Measurements from ENCODE around the gene MAPK4.

The MAPK4 gene

DNA sequence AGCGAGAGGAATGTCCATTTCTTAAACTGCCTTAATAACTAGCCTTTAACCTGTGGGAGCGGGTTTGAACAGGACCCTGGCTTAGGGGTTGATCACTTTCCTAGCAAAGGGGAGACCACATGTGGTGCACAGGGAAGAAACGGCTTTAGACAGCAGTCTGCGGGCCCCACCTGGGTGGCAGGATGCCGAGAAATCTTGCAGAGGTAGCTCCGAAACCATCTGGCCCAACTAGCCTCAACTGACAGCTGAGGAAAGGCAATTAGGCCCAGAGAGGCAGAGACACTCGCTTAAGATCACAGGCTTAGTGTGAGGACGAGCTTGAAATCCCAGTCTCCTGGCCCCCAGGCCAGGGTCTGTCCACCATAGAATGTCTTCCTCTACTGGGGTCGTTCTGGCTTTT, 170.1 kb downstream of the MAPK4 start:
- no peak for TF ChIP-seq ZNF274 (IDR thresholded peaks at IDR 0.05; ENCODE audit: low read depth, low read length)
- H3K4me3 ChIP-seq (ENCODE audit: low read length), result no peak overlapping the region

DNA sequence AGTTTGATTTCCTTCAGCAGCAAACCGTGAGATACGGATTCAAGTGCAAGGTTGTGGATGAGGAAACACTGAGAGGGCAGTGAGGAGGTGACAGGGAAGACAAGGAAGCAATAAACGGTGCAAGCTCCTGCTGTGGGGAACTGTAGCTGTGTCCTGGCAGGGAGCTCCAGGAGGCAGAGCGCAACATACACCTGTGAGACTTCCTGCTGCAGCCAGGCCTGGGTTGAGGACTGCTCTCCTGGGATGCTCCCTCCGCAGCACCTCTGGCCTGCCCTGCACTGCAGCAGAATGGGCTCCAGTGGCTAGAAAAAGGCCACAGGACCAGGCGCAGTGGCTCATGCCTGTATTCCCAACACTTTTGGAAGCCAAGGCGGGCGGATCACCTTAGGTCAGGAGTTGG, 174.5 kb downstream of the MAPK4 start:
- no peak for TF ChIP-seq ZNF274 (IDR thresholded peaks at IDR 0.05; ENCODE audit: low read depth, low read length)
- no peak overlapping the region for H3K4me3 ChIP-seq (ENCODE audit: low read length)

DNA sequence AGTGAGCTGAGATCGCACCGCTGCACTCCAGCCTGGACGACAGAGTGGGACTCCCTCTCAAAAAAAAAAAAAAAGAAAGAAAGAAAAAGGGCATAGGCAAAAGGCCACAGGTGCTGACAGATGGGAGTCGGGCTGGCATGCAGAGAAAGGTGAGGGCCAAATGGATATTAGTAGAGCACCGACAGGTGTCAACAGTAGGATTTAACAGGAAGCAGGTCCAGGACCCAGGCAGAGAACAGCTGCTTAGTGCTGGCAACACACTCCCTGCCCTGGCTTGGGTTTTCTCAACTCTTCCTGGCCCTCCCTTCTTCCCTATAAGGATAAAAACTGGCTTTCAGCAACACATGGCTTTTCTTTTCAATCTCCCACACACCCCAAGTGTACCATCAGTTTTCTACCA, 175.0 kb downstream of the MAPK4 start:
- TF ChIP-seq ZNF274 (IDR thresholded peaks at IDR 0.05; ENCODE audit: low read depth, low read length), result no peak
- no peak overlapping the region for H3K4me3 ChIP-seq (ENCODE audit: low read length)

DNA sequence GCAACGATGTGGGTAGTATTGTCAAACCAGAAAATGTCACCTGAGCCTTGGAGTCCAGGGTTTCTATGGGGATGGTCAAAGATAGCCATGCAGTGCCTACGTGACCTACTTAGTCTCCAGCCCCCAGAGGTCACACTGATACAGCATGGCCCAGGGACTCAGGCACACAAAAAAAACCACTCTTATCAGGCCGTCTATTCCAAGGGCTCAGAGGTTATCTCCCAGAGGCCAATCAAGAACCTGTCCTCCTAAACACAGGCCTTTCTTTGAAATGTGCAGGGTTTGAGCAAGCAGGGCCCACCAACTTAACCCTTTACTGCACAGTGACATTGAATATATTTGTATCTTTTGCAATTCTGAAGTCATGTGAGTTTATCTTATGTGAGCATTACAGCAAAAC, 177.2 kb downstream of the MAPK4 start:
- no peak for TF ChIP-seq ZNF274 (IDR thresholded peaks at IDR 0.05; ENCODE audit: low read depth, low read length)
- no peak overlapping the region for H3K4me3 ChIP-seq (ENCODE audit: low read length)

DNA sequence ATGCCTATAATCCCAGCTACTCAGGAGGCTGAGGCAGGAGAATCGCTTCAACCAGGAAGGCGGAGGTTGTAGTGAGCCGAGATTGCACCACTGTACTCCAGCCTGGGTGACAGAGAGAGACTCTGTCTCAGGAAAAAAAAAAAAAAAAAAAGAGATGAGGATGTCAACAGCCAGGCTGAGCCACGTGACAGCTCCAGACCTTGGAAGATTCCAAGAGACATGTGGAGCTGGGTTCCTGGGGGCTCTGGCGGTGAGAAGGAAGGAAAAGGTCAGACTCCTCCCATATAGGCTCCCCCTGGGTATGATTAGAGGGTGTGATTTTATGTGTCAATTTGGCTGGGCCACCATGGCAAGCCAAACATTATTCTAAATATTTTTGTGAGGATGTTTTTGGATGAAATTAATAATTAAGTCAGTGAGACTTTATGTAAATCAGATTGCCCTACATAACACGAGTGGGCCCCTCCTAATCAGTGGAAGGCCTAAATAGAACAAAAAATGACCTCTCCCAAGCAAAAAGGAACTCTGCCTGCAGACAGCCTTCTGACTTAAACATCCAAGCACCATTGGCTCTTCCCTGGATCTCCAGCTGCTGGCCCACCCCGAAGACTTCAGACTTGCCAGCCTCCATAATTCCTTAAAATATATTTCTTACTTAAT, 178.3 kb downstream of the MAPK4 start:
- no peak overlapping the region for H3K4me3 ChIP-seq (ENCODE audit: low read length)
- no peak for TF ChIP-seq ZNF274 (IDR thresholded peaks at IDR 0.05; ENCODE audit: low read depth, low read length)

DNA sequence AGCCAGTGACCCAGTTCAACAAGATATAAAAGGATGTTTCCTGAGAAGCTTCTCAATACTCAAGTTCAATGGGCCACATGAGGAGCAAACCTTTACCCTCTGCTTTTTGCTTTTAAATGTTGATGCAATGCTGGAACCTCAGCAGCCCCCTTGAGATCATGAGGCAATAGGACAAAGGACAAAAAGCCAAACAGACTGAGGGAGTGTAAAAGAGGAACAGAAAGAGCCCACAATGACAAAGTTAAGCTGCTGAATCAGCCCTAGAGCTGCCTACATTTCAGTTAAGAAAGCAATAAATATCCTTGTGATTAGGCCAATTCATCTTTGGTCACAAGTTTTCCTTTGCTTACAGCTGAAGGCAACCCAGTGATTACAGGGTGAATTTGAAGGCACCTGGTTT, 183.1 kb downstream of the MAPK4 start:
- no peak overlapping the region for H3K4me3 ChIP-seq (ENCODE audit: low read length)
- no peak for TF ChIP-seq ZNF274 (IDR thresholded peaks at IDR 0.05; ENCODE audit: low read depth, low read length)

DNA sequence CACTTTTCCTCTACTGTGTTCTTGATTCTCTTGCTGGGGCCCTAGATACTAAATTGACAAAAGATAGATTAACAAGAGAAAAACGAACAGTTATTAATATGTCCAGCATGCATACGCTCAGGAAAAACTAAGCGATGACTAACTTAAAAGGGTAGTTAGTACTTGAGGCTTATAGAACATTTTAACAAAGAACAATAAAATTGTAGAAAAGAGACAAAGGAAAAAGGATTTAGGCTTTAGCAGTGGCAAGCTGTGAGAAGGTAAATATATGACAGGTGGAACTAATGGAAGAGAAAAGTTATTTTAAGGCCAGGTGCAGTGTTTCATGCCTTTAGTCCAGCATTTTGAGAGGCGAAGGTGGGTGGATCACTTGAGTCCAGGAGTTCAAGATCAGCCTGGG, 184.4 kb downstream of the MAPK4 start:
- no peak overlapping the region for H3K4me3 ChIP-seq (ENCODE audit: low read length)
- no peak for TF ChIP-seq ZNF274 (IDR thresholded peaks at IDR 0.05; ENCODE audit: low read depth, low read length)

DNA sequence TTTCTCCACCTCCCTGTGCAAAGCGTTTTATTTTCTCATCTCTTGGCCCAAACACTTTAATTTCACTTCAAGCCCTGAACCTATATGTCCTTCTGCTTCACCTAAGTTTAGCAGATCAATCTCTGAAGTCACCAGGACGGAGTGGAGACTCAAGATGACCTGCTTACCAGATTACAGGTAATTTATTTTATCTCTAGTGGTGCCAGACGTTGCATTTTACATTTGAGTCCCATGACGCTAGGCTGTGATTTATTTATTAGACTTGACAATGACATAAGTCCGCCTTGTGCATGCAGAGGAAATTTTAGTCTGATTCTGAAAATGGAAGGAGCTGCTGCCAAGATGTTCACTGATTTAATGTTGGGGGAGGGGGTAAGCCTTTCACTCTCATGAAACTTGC, 186.1 kb downstream of the MAPK4 start:
- H3K4me3 ChIP-seq (ENCODE audit: low read length), result no peak overlapping the region
- no peak for TF ChIP-seq ZNF274 (IDR thresholded peaks at IDR 0.05; ENCODE audit: low read depth, low read length)

DNA sequence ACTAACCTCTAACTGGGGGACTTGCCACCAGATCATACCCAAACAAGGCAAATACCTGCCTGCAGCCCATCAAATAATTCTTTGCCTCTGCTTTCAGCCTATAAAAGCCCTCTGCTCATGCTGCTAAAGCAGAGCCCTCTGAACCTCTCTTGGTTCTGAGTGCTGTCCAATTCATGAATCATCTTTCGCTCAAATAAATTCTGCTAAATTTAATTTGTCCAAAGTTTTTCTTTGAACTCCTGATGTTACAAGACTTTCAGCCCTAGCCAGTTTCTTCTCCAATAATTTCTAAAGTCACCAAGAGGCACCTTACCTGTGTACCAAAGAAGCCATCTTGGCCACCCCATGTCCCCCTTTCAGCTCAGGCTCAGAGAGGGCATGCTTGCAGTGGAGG, 188.0 kb downstream of the MAPK4 start:
- H3K4me3 ChIP-seq (ENCODE audit: low read length), result no peak overlapping the region
- TF ChIP-seq ZNF274 (IDR thresholded peaks at IDR 0.05; ENCODE audit: low read depth, low read length), result no peak

DNA sequence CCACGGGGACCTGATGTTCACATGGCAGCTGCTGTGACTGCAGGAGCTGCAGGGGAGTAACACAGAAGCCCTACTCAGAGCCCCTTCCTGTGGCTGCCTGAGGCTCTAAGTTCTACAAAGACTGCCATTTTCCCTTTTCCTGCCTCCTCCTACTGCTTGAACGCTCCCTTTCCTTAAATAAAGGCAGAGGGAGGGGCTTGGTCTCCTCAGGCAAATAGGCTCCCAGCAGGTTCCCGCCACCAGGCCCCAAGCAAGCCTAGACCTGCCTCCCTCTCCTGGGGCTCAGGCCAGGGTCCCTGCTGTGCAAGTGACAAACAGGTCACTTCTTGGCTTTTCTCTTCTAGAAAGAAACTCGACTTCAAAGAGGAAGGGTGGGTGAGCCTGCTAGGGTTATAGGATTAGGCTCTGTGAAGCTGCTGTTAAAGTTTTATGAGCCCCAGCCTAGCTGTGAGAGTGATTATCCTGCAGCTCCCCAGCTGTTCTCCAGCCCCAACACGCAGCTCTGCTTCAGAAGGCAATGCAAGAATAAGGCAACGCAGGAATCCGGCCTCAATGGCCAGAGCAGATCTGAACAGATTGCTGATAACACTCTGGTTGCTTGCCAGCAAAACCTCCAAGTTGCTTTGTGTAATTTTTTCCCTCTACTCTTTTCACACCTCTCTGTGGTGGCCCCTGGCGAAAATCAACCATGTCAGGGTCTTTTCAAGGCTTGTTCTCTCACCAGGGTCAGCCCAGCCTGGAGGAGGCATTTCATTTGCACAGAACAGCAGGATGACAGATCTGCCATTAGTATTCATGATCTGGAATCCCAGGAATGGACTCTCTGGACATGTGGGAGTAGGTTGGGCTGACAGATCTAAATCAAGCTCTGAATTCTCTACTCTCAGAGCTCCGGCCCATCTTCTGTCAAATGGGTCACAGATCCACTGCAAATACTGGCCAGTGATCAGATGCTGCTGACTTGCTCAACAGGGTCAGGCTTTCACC, 188.6 kb downstream of the MAPK4 start:
- TF ChIP-seq ZNF274 (IDR thresholded peaks at IDR 0.05; ENCODE audit: low read depth, low read length), result no peak
- H3K4me3 ChIP-seq (ENCODE audit: low read length), result no peak overlapping the region

DNA sequence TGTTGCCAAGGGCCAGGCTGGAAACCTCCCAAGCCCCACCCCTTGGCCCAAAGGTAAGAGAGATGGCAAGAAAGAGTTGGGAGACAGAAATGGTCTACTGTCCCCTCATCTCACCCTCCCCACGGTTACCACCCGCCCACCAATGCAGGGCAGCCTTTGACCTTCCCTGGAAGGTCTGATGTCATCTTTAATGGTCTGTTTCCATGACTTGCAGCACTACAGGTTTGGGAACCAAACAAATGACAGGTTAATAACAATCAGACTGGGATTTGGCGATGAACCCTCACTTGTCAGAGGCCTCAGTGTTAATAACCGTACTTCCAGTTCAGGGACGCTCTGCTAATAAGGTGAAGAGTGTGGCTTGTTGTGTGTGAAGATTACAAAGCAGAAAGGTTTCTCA, 189.5 kb downstream of the MAPK4 start:
- no peak for TF ChIP-seq ZNF274 (IDR thresholded peaks at IDR 0.05; ENCODE audit: low read depth, low read length)

DNA sequence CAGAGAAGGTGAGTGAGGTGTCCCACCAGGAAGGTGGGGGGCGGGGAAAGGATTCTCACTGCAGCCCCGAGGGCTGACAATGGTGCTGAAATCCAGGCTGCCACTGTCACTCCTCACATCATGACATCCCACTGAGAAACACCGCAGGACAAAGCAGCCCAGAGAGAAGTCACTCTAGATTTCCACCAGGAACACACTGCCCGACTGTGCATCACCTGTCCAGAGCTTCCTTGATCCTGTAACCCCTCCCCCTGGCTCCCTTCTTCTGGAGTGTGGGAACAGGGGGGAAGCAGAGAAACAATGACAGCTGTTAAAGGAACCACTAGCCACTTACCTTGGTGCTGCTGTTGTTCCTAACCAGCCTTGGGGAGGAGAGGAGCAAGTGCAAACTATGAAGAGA, 190.1 kb downstream of the MAPK4 start:
- no peak for TF ChIP-seq ZNF274 (IDR thresholded peaks at IDR 0.05; ENCODE audit: low read depth, low read length)

More for the DNA sequence above, 189.5 kb downstream of the MAPK4 start:
- no peak overlapping the region for H3K4me3 ChIP-seq (ENCODE audit: low read length)

DNA sequence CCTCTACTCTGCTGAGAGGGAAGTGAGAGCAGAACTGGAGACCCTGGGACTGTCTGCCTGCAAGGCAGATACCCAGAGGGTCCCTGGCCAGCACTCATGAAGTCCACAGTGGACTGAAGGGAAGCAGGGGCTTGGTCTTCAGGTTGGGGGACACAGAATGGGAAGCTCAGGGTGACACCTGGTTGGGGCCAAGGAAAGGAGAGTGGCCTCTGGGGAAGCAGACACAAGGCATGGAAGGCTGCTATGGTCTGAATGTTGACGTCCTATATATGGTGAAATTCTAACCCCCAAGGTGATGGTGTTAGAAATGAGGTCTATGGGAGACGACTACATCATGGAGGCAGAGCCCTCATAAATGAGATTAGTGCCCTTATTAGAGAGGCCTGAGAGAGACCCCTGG, 190.7 kb downstream of the MAPK4 start:
- TF ChIP-seq ZNF274 (IDR thresholded peaks at IDR 0.05; ENCODE audit: low read depth, low read length), result no peak
- no peak overlapping the region for H3K4me3 ChIP-seq (ENCODE audit: low read length)

More for the DNA sequence above, 190.1 kb downstream of the MAPK4 start:
- no peak overlapping the region for H3K4me3 ChIP-seq (ENCODE audit: low read length)

DNA sequence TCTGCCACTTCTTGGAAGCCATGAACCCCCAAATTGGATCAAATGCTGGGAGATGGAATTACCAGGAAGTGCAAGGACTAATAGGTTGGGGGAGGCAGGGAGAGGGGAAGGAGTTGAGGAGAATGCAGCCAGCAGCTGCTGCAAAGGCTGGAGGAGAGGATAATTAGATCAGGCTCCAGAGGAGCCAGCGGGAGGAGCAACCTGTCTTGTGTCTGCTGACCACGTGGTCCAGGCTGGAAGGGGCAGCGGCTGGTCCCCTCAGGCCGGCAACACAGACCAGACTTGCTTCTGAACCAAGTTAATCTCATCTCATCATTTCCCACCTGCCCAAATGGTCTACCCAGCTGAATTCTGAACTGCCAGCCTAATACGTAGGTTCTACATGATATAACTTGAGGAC, 191.6 kb downstream of the MAPK4 start:
- H3K4me3 ChIP-seq (ENCODE audit: low read length), result no peak overlapping the region
- no peak for TF ChIP-seq ZNF274 (IDR thresholded peaks at IDR 0.05; ENCODE audit: low read depth, low read length)

DNA sequence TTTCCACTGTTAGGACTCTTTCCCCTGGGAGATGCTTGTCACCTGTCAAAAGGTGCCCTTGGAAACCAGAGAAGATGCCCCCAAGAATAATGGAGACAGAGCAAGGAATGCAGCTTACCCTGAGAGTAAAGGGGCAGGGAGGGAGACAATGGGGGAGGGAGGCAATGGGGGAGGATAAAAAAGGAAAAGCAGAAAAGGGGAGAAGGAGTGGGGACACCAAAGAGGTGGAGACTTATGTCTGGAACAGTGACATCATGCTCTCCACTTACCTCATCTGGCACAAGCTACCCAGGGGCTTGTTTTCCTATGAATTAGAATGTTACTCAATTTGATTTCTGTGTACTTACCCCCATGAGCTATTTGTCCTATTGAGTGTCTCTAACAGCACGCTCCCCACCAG, 192.1 kb downstream of the MAPK4 start:
- H3K4me3 ChIP-seq (ENCODE audit: low read length), result no peak overlapping the region
- TF ChIP-seq ZNF274 (IDR thresholded peaks at IDR 0.05; ENCODE audit: low read depth, low read length), result no peak

Measured in GM08714 (cell line).